ENCODE results near the gene EEF2K. TPM values are rescaled to one million over a fixed set of nuclear protein-coding genes. Genes with fewer than 3 reads are reported as not detected.

EEF2K gene
- total and polyA plus RNA-seq, 3 experiments from 2014 or later, result 1.9 to 28.3 (median 27.2) TPM

- peaks cover 15% of the 10 kb centered on the region for H3K36me3 ChIP-seq (ENCODE audit: insufficient read depth, low read length)
- Mint-ChIP-seq H3K4me1 (no peaks in the 10 kb centered on the region), H3K4me3 (no peak overlapping the region), H3K27ac (peak overlapping the region in 1 of 8 donors; percentile 82), H3K36me3 (peaks cover 0 to 57% (median 4%) of the 10 kb centered on the region in 3 donors), H3K27me3 (no peaks in the 10 kb centered on the region), H3K9me3 (no peaks in the 10 kb centered on the region)
- no peak overlapping the region for H3K27ac ChIP-seq (ENCODE audit: low read depth, low read length)
- no peaks in the 10 kb centered on the region for H3K9me3 ChIP-seq (ENCODE audit: low read length)
- no peak overlapping the region for H3K4me3 ChIP-seq (ENCODE audit: low read length)
- CTCF ChIA-PET, result interaction anchor here (0.9 kb wide), 2 partner anchors 11 to 197 kb away, joined by 3 read pairs; no protein-coding TSS in a partner anchor
- H3K4me1 ChIP-seq (ENCODE audit: insufficient read depth, low read length), result no peaks in the 10 kb centered on the region
- POLR2A ChIA-PET, result interaction anchor here (0.5 kb wide), 1 partner anchor 9 kb away, joined by 3 read pairs; no protein-coding TSS in a partner anchor
- DNase-seq, result no peak
- H3K27me3 ChIP-seq (ENCODE audit: insufficient read depth, low read length, poor library complexity, severe bottlenecking), result no peaks in the 10 kb centered on the region
These were observed 72.6 kb downstream of the EEF2K start for GRCh38 chr16:22278441-22279230.

- H3K9me3 Mint-ChIP-seq, result no peaks in the 10 kb centered on the region
- peaks cover 14% of the 10 kb centered on the region for H3K36me3 ChIP-seq (ENCODE audit: insufficient read depth, low read length)
- H3K4me1 Mint-ChIP-seq, result no peaks in the 10 kb centered on the region
- ChIA-PET CTCF (no interaction called here), POLR2A (no interaction called here)
- H3K4me3 Mint-ChIP-seq, result no peak overlapping the region
- H3K27me3 Mint-ChIP-seq, result no peaks in the 10 kb centered on the region
- peak overlapping the region; percentile 43 for H3K27ac ChIP-seq (ENCODE audit: low read depth, low read length)
- H3K36me3 Mint-ChIP-seq, result peaks cover 0 to 56% (median 9%) of the 10 kb centered on the region in 3 donors
- H3K9me3 ChIP-seq (ENCODE audit: low read length), result no peaks in the 10 kb centered on the region
- no peak for DNase-seq
- no peaks in the 10 kb centered on the region for H3K27me3 ChIP-seq (ENCODE audit: insufficient read depth, low read length, poor library complexity, severe bottlenecking)
- H3K4me3 ChIP-seq (ENCODE audit: low read length), result no peak overlapping the region
- H3K4me1 ChIP-seq (ENCODE audit: insufficient read depth, low read length), result no peaks in the 10 kb centered on the region
- peak overlapping the region in 1 of 8 donors; percentile 77 for H3K27ac Mint-ChIP-seq
These were observed 76.3 kb downstream of the EEF2K start for GRCh38 chr16:22282254-22282892.

- Mint-ChIP-seq H3K27me3 (no peaks in the 10 kb centered on the region), H3K4me1 (no peaks in the 10 kb centered on the region)
- CTCF ChIA-PET, result no interaction called here
These were observed 78.6 kb downstream of the EEF2K start for GRCh38 chr16:22284637-22285036.

GRCh38 chr16:22285080-22285479 lies 79.0 kb downstream of the EEF2K start:
- no peak for DNase-seq
- H3K4me3 Mint-ChIP-seq, result no peak overlapping the region
- no peaks in the 10 kb centered on the region for H3K9me3 ChIP-seq (ENCODE audit: low read length)
- peaks cover 0 to 39% (median 9%) of the 10 kb centered on the region in 3 donors for H3K36me3 Mint-ChIP-seq
- H3K27me3 Mint-ChIP-seq, result no peaks in the 10 kb centered on the region
- H3K36me3 ChIP-seq (ENCODE audit: insufficient read depth, low read length), result peaks cover 14% of the 10 kb centered on the region
- POLR2A ChIA-PET, result no interaction called here
- CTCF ChIA-PET, result no interaction called here
- H3K4me3 ChIP-seq (ENCODE audit: low read length), result no peak overlapping the region
- H3K27ac Mint-ChIP-seq, result peak overlapping the region in 1 of 8 donors; percentile 23
- no peaks in the 10 kb centered on the region for H3K4me1 Mint-ChIP-seq
- H3K27ac ChIP-seq (ENCODE audit: low read depth, low read length), result no peak overlapping the region
- no peaks in the 10 kb centered on the region for H3K4me1 ChIP-seq (ENCODE audit: insufficient read depth, low read length)
- H3K9me3 Mint-ChIP-seq, result no peaks in the 10 kb centered on the region
- no peaks in the 10 kb centered on the region for H3K27me3 ChIP-seq (ENCODE audit: insufficient read depth, low read length, poor library complexity, severe bottlenecking)

More at GRCh38 chr16:22284637-22285036, 78.6 kb downstream of the EEF2K start:
- H3K4me1 ChIP-seq (ENCODE audit: insufficient read depth, low read length), result no peaks in the 10 kb centered on the region
- H3K4me3 Mint-ChIP-seq, result no peak overlapping the region
- H3K4me3 ChIP-seq (ENCODE audit: low read length), result no peak overlapping the region
- H3K9me3 Mint-ChIP-seq, result no peaks in the 10 kb centered on the region
- peaks cover 0 to 42% (median 9%) of the 10 kb centered on the region in 3 donors for H3K36me3 Mint-ChIP-seq
- H3K36me3 ChIP-seq (ENCODE audit: insufficient read depth, low read length), result peaks cover 14% of the 10 kb centered on the region
- H3K27me3 ChIP-seq (ENCODE audit: insufficient read depth, low read length, poor library complexity, severe bottlenecking), result no peaks in the 10 kb centered on the region
- no peak for DNase-seq
- H3K9me3 ChIP-seq (ENCODE audit: low read length), result no peaks in the 10 kb centered on the region
- peak overlapping the region in 1 of 8 donors; percentile 21 for H3K27ac Mint-ChIP-seq
- no peak overlapping the region for H3K27ac ChIP-seq (ENCODE audit: low read depth, low read length)
- POLR2A ChIA-PET, result no interaction called here

GRCh38 chr16:22291020-22291419 lies 84.9 kb downstream of the EEF2K start:
- no peak overlapping the region for H3K4me3 ChIP-seq (ENCODE audit: low read length)
- no peaks in the 10 kb centered on the region for H3K27me3 ChIP-seq (ENCODE audit: insufficient read depth, low read length, poor library complexity, severe bottlenecking)
- no peaks in the 10 kb centered on the region for H3K9me3 ChIP-seq (ENCODE audit: low read length)
- H3K4me3 Mint-ChIP-seq, result peak overlapping the region in 1 of 7 donors; percentile 23
- H3K27me3 Mint-ChIP-seq, result peaks cover 0 to 1% of the 10 kb centered on the region in 2 donors
- H3K36me3 ChIP-seq (ENCODE audit: insufficient read depth, low read length), result no peaks in the 10 kb centered on the region
- no peak overlapping the region for H3K27ac ChIP-seq (ENCODE audit: low read depth, low read length)
- H3K27ac Mint-ChIP-seq, result no peak overlapping the region
- peaks cover 0 to 2% (median 0%) of the 10 kb centered on the region in 3 donors for H3K36me3 Mint-ChIP-seq
- DNase-seq, result no peak
- H3K4me1 ChIP-seq (ENCODE audit: insufficient read depth, low read length), result peaks cover 1% of the 10 kb centered on the region
- POLR2A ChIA-PET, result interaction anchor here (0.7 kb wide), 1 partner anchor 86 kb away, joined by 3 read pairs; no protein-coding TSS in a partner anchor
- H3K4me1 Mint-ChIP-seq, result peaks cover under 1 to 2% (median 1%) of the 10 kb centered on the region in 3 donors
- no peaks in the 10 kb centered on the region for H3K9me3 Mint-ChIP-seq
- CTCF ChIA-PET, result no interaction called here

- Histone ChIP-seq H3K27ac (ENCODE audit: low read depth, low read length) (no peak overlapping the region), H3K4me3 (ENCODE audit: low read length) (no peak overlapping the region), H3K36me3 (ENCODE audit: insufficient read depth, low read length) (no peaks in the 10 kb centered on the region), H3K4me1 (ENCODE audit: insufficient read depth, low read length) (peaks cover 8% of the 10 kb centered on the region), H3K9me3 (ENCODE audit: low read length) (no peaks in the 10 kb centered on the region), H3K27me3 (ENCODE audit: insufficient read depth, low read length, poor library complexity, severe bottlenecking) (no peaks in the 10 kb centered on the region)
- H3K4me1 Mint-ChIP-seq, result peaks cover 8 to 11% (median 10%) of the 10 kb centered on the region in 3 donors
- peaks cover 0 to 1% (median 0%) of the 10 kb centered on the region in 3 donors for H3K36me3 Mint-ChIP-seq
- CTCF ChIA-PET, result no interaction called here
- POLR2A ChIA-PET, result interaction anchor here (0.7 kb wide), 1 partner anchor 87 kb away, joined by 3 read pairs; no protein-coding TSS in a partner anchor
- H3K4me3 Mint-ChIP-seq, result no peak overlapping the region
- peaks cover 0 to 3% (median 0%) of the 10 kb centered on the region in 5 donors for H3K9me3 Mint-ChIP-seq
- no peak overlapping the region for H3K27ac Mint-ChIP-seq
- H3K27me3 Mint-ChIP-seq, result peaks cover 0 to 8% of the 10 kb centered on the region in 2 donors
- DNase-seq, result no peak
These were observed 85.8 kb downstream of the EEF2K start for GRCh38 chr16:22291860-22292318.

- no peaks in the 10 kb centered on the region for H3K9me3 ChIP-seq (ENCODE audit: low read length)
- Mint-ChIP-seq H3K4me1 (peaks cover 9 to 13% (median 13%) of the 10 kb centered on the region in 3 donors), H3K4me3 (no peak overlapping the region), H3K27me3 (peaks cover 0 to 11% of the 10 kb centered on the region in 2 donors), H3K9me3 (peaks cover 0 to 5% (median 0%) of the 10 kb centered on the region in 5 donors), H3K36me3 (peaks cover 0 to 4% (median 0%) of the 10 kb centered on the region in 3 donors), H3K27ac (peak overlapping the region in 1 of 8 donors; percentile 50)
- no peaks in the 10 kb centered on the region for H3K36me3 ChIP-seq (ENCODE audit: insufficient read depth, low read length)
- CTCF ChIA-PET, result no interaction called here
- POLR2A ChIA-PET, result no interaction called here
- no peak overlapping the region for H3K4me3 ChIP-seq (ENCODE audit: low read length)
- H3K4me1 ChIP-seq (ENCODE audit: insufficient read depth, low read length), result peaks cover 8% of the 10 kb centered on the region
- H3K27me3 ChIP-seq (ENCODE audit: insufficient read depth, low read length, poor library complexity, severe bottlenecking), result no peaks in the 10 kb centered on the region
- DNase-seq, result no peak
- no peak overlapping the region for H3K27ac ChIP-seq (ENCODE audit: low read depth, low read length)
These were observed 86.2 kb downstream of the EEF2K start for GRCh38 chr16:22292320-22292719.

Measured in CD8-positive, alpha-beta memory T cell (primary cell).